Activated B cell treated with CpG ODN at 0.5 μM for 24 hours (primary cell): ENCODE results near the gene KRT32. TPM values are rescaled to one million over a fixed set of nuclear protein-coding genes. Genes with fewer than 3 reads are reported as not detected.

Source experiments
- ATAC-seq: fragments of 200-7000 bp; cut with Tn5 transposase; one replicate; pipeline ENCODE4 v1.10.0; 2021; ENCODE audit warnings: low read depth, mild to moderate bottlenecking, moderate library complexity
- CTCF ChIA-PET: fragments of 350-600 bp; sonication (Branson Sonifier 250); formaldehyde crosslinking; loops from one replicate; lab custom pipeline; 2021; ENCODE audit warnings: antibody characterized with exemption; lab: Charles Lee
- POLR2A ChIA-PET: fragments of 350-600 bp; sonication (Branson Sonifier 250); formaldehyde crosslinking; loops from one replicate; lab custom pipeline; 2021; ENCODE audit warnings: antibody characterized with exemption; lab: Charles Lee
- DNase-seq: peaks from one replicate; pipeline ENCODE4 v3.0.0; 2022
- H3K27ac Mint-ChIP-seq: one replicate; pipeline ENCODE4 v1.8.0; 2020; ENCODE audit warnings: mixed read lengths
- H3K27me3 Mint-ChIP-seq: one replicate; pipeline ENCODE4 v1.8.0; 2021; ENCODE audit warnings: mixed read lengths
- H3K36me3 Mint-ChIP-seq: one replicate; pipeline ENCODE4 v1.8.0; 2021; ENCODE audit warnings: low read depth, mixed read lengths
- H3K4me1 Mint-ChIP-seq: one replicate; pipeline ENCODE4 v1.8.0; 2021; ENCODE audit warnings: mixed read lengths
- H3K4me3 Mint-ChIP-seq: one replicate; pipeline ENCODE4 v1.8.0; 2020; ENCODE audit warnings: mild to moderate bottlenecking, mixed read lengths
- H3K9me3 Mint-ChIP-seq: one replicate; pipeline ENCODE4 v1.8.0; 2020; ENCODE audit warnings: mixed read lengths
- CTCF ChIP-seq: fragments of 200-600 bp; IDR thresholded peaks from one replicate; pipeline ENCODE4 v1.8.0; 2022; ENCODE audit warnings: antibody characterized with exemption, mild to moderate bottlenecking
- intact Hi-C: fragments of 100-400 bp; cut with micrococcal nuclease; formaldehyde crosslinking; loops from one replicate; pipeline ENCODE4 v1.15.1; 2024
- total RNA-seq: library from RNA; stranded (reverse); gene quantifications from 2 replicates; pipeline ENCODE4 v1.2.3, GENCODE V29; 2022

KRT32 gene
- total RNA-seq, 1 donor from 2014 or later, result not detected

GRCh38 chr17:41456204-41456603 lies 11.0 kb downstream of the KRT32 start:
- intact Hi-C loops, result no loop called here
- CTCF ChIA-PET, result no interaction called here
- ATAC-seq (no peak), DNase-seq (no peak)
- H3K27me3 Mint-ChIP-seq, result peaks cover 18% of the 10 kb centered on the region
- no peak for TF ChIP-seq CTCF
- no peaks in the 10 kb centered on the region for H3K9me3 Mint-ChIP-seq
- no peak overlapping the region for H3K27ac Mint-ChIP-seq
- H3K36me3 Mint-ChIP-seq, result no peaks in the 10 kb centered on the region
- H3K4me3 Mint-ChIP-seq, result no peak overlapping the region
- POLR2A ChIA-PET, result no interaction called here
- H3K4me1 Mint-ChIP-seq, result no peaks in the 10 kb centered on the region

- no peak overlapping the region for H3K4me3 Mint-ChIP-seq
- no peaks in the 10 kb centered on the region for H3K9me3 Mint-ChIP-seq
- peaks cover 20% of the 10 kb centered on the region for H3K27me3 Mint-ChIP-seq
- TF ChIP-seq CTCF, result no peak
- H3K36me3 Mint-ChIP-seq, result no peaks in the 10 kb centered on the region
- no peak for ATAC-seq
- intact Hi-C loops, result no loop called here
- no peaks in the 10 kb centered on the region for H3K4me1 Mint-ChIP-seq
- ChIA-PET CTCF (no interaction called here), POLR2A (no interaction called here)
- no peak for DNase-seq
- H3K27ac Mint-ChIP-seq, result no peak overlapping the region
Measured at GRCh38 chr17:41455236-41455635, 11.9 kb downstream of the KRT32 start.

- intact Hi-C loops, result no loop called here
- H3K27ac Mint-ChIP-seq, result no peak overlapping the region
- CTCF ChIA-PET, result no interaction called here
Measured at GRCh38 chr17:41453066-41453465, 14.1 kb downstream of the KRT32 start.

GRCh38 chr17:41452281-41452680 lies 14.9 kb downstream of the KRT32 start:
- DNase-seq, result no peak
- CTCF ChIA-PET, result no interaction called here
- H3K9me3 Mint-ChIP-seq, result no peaks in the 10 kb centered on the region
- no peak for TF ChIP-seq CTCF
- POLR2A ChIA-PET, result no interaction called here
- H3K4me3 Mint-ChIP-seq, result no peak overlapping the region
- H3K27ac Mint-ChIP-seq, result no peak overlapping the region
- peaks cover 18% of the 10 kb centered on the region for H3K27me3 Mint-ChIP-seq
- intact Hi-C loops, result no loop called here
- H3K36me3 Mint-ChIP-seq, result no peaks in the 10 kb centered on the region
- no peaks in the 10 kb centered on the region for H3K4me1 Mint-ChIP-seq
- no peak for ATAC-seq

More at GRCh38 chr17:41453066-41453465, 14.1 kb downstream of the KRT32 start:
- POLR2A ChIA-PET, result no interaction called here
- no peaks in the 10 kb centered on the region for H3K9me3 Mint-ChIP-seq
- no peak for TF ChIP-seq CTCF
- peaks cover 18% of the 10 kb centered on the region for H3K27me3 Mint-ChIP-seq
- H3K4me3 Mint-ChIP-seq, result no peak overlapping the region
- DNase-seq (no peak), ATAC-seq (no peak)
- H3K4me1 Mint-ChIP-seq, result no peaks in the 10 kb centered on the region
- no peaks in the 10 kb centered on the region for H3K36me3 Mint-ChIP-seq

GRCh38 chr17:41451154-41451728 lies 15.9 kb downstream of the KRT32 start:
- peaks cover 18% of the 10 kb centered on the region for H3K27me3 Mint-ChIP-seq
- CTCF ChIA-PET, result no interaction called here
- POLR2A ChIA-PET, result no interaction called here
- ATAC-seq (no peak), DNase-seq (no peak)
- intact Hi-C loops, result no loop called here
- H3K9me3 Mint-ChIP-seq, result no peaks in the 10 kb centered on the region
- TF ChIP-seq CTCF, result no peak
- no peak overlapping the region for H3K27ac Mint-ChIP-seq
- no peak overlapping the region for H3K4me3 Mint-ChIP-seq
- no peaks in the 10 kb centered on the region for H3K36me3 Mint-ChIP-seq
- H3K4me1 Mint-ChIP-seq, result no peaks in the 10 kb centered on the region
